HG03432 (cell line): ENCODE data around the gene TEX44.
A peak's percentile ranks its signal among the peaks of the same experiment; 100 is the strongest.
"Not testable (repeated sequence)": the region's sequence is repeated elsewhere in the genome, so short reads cannot be mapped to it uniquely, and the experiment has no call there.

Source experiments
- ATAC-seq: cut with Tn5 transposase; IDR thresholded peaks from one replicate; pipeline ENCODE4 v1.9.1; 2021; ENCODE audit warnings: mild to moderate bottlenecking, moderate library complexity; ENCODE audit not compliant: unreplicated experiment

Gene TEX44

DNA sequence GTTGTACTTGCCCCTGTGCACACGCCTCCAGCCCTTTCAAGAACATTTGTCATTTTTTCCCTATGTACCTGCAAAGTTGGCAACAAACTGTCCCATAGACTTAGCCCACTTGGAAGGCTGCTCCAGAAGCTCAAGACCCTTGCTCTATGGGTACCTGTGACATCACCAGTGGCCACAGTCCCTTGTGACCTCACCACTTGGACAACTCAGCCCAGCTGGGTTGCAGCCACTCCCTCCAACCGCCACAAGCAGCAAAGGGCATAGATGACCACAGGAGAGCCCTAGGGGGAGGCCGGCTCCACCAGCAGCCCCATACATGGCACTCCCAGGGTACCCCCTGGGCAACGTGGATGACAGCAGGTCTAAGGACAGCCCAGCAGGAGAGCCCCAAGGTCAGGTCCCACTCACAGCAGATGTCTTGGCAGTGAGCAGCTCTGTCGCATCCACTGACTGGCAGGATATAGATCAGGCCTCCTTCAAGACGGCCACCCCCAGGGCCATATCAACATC, at the start of gene TEX44:
TEX44 (plus strand) TSS at position 229 of the 510 bp plus-strand sequence; CDS start at position 317, 88 bp downstream.
- ATAC-seq, result no peak

DNA sequence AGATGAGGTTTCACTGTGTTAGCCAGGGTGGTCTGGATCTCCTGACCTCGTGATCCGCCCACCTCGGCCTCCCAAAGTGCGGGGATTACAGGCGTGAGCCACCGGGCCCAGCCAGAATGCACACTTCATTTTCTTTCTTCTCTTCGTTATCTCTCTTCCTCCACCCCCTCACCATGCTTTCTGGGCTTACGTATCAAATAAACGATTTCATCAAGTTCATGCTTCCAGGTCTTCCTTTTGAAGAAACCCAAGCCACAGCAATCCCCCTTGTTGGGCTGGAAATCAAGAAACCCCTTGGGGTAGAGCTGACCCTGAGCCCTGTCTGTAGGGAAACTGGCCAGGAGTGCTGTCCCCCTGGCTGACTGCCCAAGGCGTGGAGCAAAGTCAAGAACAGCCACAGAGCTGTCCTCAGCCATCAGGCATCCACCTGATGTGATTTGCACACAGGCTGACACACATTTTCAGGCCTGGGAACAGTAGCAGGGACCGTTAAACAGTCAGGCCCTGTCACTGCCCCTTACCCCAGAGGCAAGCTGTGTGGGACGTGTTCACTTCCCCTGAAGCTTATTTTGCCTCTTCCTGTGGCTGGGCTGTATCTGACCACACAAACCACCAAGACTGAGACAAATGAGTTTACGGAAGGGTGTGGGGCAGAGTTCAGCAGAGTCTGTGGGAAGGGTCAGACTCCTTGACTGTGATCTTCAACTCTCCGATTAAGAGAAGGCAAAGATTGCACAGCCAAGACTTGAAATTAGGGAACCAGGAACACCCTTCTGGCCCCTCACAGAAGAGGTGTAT, 47.4 kb upstream of the TEX44 start:
- peak; percentile 99 for ATAC-seq

DNA sequence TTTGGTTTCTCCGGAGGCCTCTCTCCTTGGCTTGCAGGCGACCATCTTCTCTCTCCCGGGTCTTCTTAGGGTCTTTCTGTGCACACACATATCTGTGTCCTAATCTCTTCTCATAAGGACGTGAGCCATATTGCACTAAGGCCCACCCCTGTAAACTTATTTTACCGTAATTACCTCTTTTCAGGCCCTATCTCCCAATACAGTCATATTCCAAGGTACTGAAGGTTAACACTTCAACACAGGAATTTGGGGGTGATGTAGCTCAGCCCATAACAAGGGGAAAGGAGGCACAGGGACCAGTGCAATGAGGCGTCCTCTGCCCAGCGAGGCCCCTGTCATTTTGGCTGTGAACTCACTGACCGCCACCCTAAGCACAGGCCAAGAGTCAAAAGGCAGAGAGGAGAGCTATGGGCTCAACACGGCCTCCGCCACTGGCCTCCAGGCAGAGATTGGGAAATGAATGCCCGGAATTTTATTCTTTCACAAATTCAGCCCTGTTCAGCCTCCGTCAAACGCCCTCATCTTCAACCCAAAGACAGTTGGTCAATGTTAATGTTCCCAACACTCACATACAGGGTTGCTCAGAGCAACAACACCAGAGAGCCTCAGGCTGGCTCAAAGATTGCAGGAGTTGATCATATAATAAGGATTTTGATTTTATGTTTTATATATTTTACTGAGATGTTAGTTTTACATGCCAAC, 46.5 kb upstream of the TEX44 start:
- ATAC-seq, result no peak

DNA sequence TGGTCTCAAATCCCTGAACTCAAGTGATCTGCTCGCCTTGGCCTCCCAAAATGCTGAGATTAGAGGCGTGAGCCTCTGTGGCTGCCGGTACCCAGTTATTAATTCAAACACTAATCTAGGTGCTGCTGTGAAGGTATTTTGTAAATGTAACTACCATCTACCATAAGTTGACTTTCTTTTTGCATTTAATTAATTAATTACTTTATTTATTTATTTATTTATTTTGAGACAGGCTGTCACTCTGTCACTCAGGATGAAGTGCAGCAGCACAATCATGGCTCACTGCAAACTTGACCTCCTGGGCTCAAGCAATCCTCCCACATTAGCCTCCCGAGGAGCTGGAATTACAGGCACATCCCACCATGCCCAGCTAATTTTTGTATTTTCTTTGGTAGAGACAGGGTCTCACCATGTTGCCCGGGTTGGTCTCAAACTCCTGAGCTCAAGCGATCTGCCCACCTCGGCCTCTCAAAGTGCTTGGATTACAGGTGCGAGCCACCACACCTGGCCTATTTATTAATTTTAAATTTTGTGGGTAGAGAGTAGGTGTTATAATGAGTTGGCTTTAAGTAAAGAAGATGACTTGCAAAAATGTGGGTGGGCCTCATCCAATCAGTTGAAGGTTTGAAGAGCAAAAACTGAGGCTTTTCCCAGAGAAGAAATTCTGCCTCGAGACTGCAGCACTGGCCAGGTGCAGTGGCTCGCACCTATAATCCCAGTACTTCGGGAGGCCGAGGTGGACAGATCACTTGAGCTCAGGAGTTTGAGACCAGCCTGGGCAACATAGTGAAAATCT, 45.2 kb upstream of the TEX44 start:
- no peak for ATAC-seq

DNA sequence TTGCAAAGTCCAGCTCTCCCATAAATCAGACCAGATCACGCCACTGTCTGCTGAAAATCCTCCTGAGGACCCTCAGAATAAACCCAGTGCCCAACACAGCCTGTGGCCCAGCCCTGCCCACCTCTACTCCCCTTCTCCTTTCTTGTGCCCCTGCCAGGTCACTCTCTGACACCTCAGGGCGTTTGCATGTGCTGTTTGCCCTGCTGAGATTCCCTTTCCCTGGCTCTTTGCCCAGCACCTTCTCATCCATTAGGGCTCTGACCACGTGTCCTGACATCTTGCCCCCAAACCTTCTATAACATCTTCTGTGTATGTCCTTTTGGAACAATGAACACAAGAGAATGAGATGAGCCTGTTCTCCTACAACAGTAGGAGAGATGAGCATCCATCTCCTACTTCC, 43.9 kb upstream of the TEX44 start:
- no peak for ATAC-seq

DNA sequence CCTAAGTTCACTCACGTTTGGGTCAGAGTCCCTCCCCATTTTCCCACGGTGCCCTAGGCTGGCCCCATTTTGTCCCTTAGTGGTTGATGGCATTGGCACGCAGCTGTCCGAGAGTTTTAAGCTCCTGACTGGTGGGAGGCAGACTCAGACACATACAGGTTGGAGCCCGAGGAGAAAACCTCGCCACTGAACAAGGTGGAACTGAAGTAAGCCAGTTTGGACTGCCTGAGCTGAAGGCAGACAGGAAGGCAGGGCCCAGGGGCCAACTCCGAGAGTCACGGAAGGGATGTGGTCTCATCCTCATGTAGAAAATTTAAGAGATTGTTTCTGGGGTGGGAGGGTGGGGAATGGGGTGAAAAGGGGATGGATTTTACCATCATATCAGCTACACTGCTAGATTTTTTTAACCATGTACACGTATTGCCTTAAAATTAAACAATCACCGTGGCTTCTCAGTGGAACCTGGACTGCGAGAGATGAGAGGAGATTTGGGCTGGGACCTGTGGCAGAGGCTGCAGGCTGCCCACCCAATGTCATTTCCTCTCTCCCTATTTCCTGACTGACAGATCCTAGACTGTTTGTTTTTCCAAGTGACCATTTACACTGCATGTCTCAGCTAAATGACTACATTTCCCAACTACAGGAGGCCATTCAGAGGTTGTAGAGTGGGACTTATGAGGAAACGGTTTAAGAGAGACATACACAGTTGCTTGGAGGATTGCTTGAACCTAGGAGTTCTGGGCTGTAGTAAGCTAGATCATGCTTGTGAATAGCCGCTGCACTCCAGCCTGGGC, 43.0 kb upstream of the TEX44 start:
- ATAC-seq, result no peak

DNA sequence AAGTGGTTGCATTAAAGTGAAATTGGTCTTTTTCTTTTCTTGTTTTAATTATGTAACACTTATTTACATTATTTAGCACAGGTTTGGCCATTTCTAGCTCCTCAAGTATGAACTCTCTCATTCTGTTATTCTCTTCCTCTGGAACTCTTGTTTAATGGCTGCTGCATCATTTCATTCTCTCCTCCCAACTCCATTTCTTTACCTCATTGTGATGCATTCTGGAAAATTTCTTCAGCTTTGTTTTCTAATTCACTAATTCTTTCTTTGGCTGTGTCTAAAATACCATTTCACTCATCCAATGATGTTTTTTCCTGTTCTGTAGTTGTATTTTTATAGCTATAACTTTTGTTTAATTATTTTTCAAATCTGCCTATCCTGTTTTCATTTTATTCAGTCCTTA, 39.9 kb upstream of the TEX44 start:
- no peak for ATAC-seq

DNA sequence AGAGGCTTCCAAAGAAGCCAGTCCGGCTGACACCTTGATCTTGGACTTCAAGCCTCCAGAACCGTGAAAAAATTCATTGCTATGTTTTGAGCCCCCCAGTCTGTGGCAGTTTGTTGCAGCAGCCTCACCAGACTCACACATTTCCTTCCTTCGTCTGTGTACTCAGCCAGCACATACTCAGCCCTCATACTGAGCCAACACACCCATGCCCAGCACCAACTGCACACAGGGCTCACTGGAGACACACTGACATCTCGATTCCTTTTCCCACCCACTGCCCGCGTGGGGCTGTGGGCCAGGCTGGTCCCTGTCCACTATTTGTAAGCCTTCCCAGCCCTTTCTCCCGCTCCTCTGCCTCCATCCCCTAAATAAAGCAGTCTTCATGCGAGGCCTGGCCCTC, 38.3 kb upstream of the TEX44 start:
- no peak for ATAC-seq

DNA sequence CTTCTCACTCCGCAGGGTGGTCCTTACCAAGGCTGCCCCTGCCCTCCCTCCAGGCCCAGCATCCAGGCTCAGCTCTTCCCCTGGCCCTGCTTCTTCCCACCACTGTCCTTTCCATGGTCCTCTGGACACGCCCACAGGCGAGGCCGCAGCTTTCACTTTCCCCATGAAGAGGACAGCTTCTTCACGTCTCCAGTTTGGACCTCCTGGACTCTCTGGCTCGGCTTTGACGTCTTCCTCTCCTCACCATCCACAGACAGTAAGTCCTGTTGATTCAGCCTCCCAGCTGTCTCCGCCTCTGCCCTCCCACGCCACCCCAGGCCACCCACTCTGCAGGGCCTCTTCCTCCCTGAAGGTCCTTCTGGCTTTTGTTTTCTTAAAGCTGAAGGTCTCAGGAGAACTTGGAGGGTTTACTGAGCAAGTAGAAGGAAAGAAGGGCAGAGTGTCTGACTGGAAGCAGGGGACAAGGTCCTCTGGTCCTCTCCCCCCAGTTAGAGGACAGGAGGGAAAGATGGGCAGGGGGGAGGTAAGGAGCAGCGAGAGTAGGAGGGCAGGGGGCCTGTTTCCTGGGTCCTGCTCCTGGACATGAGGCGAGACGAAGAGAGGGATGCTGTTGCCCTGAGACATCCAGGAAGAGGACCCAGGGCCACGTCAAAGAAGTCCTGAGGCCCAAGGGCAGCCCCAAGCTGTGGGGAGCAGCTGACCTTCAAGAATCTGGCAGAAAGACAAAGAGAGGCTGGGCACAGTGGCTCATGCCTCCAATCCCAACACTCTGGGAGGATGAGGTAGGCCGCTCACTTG, 37.7 kb upstream of the TEX44 start:
- no peak for ATAC-seq

DNA sequence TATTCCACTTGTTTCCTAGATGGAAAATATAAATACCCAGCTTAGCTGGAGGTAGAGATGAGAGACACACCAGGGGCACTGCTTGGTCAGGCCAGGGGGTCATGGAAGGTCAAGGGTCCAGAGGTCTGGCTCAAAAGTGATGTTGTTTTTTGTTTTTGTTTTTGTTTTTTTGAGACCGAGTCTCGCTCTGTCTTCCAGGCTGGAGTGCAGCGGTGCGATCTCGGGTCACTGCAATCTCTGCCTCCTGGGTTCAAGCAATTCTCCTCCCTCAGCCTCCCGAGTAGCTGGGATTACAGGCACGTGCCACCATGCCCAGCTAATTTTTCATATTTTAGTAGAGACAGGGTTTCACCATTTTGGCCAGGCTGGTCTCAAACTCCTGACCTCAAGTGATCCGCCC, 36.2 kb upstream of the TEX44 start:
- not testable (repeated sequence) for ATAC-seq

DNA sequence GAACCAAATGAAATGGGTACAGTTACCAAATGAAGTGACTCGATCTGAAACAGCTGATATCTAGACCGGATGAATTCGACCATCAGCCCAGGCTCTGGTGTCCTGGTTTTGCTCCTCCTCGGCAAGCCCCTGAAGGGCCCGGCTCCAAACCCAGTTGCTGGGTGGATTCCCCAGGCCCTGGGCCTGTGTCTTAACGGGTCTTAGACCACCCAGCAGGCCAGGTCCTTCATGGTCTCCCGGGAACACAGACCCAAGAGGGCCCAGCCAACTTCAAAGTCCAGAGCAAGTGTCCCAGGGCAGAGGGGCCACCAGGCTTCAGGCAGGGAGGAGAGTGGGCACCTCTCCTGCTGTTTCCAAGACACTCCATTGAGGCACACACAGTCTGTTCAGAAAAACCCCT, 35.7 kb upstream of the TEX44 start:
- no peak for ATAC-seq

DNA sequence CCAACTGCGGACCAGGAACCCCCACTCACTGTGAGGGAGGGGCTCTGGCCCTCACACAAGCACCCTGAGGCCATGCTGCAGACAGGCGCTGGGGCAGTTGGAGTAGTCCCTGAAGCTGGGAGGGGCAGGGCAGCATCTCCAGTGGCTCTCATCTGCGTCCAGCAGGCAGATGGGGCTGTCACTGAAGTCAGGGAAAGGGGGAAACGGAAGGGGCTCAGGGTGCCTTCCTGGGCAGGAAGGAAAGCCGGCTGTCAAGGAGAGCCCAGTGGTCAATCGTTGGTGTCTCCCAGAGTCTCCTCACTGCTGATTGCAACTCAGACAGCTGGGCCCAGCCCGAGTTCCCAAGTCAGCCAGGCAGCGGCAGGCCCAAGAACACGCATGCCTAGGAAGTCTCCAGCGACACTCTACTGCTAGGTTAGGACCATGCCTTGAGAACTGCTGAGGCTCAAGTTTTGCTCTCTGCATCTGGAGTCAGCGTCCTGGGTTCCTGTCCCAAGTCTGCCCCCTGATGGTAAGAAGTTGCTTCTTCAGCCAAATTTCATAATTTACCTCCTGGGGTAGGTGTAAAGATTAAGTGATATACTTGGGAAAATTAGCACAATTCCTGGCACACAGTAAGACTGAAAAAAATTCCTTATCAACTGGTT, 35.0 kb upstream of the TEX44 start:
- peak; percentile 85 for ATAC-seq

DNA sequence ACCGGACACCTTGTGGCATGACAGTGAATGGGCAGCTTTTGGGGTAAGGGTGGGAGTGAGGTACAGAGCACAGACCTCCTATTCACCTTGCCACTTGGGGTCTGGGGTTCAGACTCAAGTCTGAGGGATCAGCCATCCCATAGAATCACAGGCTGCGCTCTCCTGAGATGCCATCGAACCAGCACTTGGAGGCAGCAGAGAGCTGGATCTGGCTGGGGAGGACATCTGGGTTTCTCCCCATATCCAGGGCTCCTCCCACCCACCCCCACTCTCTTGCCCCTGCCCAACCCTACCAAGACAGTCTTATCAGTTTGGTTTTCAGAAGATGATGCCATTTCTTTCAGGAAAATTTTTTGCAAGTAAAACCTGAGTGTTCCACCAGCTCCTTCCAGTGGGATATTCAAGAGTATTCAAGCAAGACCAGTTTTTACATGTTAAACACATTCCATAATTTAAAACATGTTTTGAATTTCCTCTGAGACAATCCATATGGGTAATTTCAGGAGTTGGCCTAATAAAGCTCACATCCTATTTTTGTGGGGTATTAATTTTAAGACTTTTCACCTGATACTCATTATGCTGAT, 29.2 kb upstream of the TEX44 start:
- no peak for ATAC-seq

DNA sequence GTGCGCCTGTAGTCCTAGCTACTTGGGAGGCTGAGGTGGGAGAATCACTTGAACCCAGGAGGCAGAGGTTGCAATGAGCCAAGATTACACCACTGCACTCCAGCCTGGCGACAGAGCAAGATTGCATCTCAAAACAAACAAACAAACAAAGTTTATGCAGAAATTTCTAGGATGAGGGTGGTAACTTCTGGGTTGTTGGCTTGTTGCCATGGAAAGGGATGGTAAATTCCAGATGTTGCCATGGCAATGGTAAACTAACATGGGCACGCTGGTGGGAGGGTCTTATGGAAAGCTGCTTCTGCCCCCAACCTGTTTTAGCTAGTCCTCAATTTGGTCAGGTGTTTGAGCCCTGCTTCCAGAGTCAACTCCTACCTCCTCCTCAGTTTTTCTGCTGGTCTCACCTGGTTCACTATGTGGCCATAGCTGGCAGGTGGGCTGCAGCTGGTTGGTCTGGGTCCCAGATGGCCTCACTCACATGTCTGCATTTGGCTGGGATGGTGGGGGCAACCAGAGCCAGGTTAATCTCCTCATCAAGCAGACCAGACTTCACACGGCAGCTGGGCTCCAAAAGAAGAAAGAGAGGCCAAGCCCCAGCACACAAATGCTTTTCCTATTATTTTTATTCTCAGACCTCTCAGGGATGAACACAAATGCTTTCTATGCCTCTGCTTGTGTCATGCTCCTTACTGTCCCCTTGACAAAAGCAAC, 26.6 kb upstream of the TEX44 start:
- no peak for ATAC-seq

DNA sequence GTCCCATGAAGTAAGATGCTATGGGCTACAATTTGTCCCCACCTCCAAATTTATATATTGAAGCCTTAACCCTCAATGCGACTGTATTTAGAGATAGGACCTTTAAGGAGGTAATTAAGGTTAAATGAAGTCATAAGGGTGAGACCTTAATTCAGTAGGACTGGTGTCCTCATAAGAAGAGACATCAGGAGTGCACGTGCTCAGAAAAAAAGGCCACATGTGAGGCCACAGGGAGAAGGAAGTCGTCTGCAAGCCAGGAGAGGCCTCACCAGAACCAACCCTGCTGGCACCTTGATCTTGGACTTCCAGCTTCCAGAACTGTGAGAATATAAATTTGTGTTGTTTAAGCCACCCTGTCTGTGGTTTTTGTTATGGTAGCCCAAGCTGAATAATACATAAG, 25.5 kb upstream of the TEX44 start:
- ATAC-seq, result no peak

DNA sequence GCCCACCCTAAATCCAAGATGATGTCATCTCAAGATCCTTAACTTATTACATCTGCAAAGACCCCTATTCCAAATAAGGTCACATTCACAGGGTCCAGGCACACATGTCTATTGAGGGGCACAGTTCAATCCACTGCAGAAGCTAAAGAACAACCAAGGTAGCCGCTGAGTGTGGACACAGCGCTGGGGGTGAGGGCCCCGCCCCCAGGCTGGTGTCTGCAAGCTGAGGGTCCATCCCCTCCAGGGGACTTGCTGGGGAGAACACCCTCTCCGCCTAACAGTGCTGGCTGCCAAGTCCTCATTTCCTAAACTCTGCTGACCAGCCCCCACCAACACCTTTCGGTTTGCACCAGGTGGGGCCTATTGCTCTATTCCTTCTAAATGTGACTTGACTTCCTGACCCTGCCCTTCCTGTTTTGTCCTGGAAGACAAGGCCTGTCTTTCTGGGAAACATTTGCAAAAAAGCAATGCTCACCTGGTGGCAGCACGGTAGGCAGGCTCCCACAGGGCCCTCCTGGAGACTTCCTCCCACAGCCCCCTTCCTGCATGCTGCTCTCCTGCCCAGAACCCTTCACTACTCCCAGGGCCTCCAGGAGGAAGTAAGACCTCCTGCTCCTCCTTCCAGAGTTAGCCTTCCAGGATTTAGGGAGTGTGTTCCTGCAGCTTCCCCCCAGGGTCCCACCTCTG, 24.4 kb upstream of the TEX44 start:
- ATAC-seq, result no peak

DNA sequence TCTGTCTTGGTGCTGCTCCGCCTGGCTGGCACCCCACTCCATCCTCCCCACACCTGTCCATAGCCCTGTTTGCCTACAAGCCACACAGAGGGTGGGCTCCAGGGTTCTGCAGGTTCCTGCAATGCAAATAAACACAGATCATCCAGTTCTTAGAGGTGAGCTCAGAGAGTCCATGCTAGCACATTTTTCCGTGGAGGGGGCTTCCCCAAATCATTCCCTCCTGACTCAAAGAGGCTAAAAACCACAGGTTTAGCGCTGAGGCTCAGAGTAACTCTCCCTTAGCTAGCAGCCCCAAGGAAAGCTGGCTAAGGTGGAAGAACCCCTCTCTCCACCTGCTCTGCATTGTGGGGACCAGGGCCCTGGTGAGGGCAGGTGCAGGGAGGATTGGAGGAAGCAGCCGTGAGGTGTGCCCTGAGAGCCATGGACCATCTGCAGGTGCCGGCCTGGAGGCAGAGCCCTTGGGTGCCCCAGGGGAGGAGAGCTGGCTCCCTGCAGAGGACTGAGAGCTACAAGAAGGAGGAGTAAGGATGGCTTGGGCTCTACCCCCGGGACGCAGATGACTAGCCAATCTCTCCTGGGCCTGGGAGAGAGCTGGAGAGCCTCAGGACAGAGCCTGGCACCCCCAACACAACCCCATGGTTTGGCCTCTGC, 23.8 kb upstream of the TEX44 start:
- ATAC-seq, result no peak
